Mesenchymal stem cell (in vitro differentiated cells and primary cell): ENCODE measurements around the gene PRKRIP1.
"Not testable (repeated sequence)": the region's sequence is repeated elsewhere in the genome, so short reads cannot be mapped to it uniquely, and the experiment has no call there.

ENCODE experiments used
- DNase-seq: peaks from one replicate; pipeline ENCODE4 v3.0.0-alpha.2; 2013
- H2AFZ ChIP-seq: one replicate; pipeline ENCODE4 v1.6.1; 2013; ENCODE audit warnings: low read depth, mild to moderate bottlenecking, control low read depth, inconsistent platforms, low read length, moderate library complexity
- H2AK5ac ChIP-seq: 2 replicates; pipeline ENCODE4 v1.6.1; 2013; ENCODE audit warnings: low read length, moderate library complexity, mild to moderate bottlenecking, inconsistent platforms; ENCODE audit not compliant: severe bottlenecking
- H2BK120ac ChIP-seq: one replicate; pipeline ENCODE4 v1.6.1; 2013; ENCODE audit warnings: low read depth, mild to moderate bottlenecking, inconsistent platforms, low read length, moderate library complexity
- H2BK12ac ChIP-seq, 2 experiments: one replicate each; pipeline ENCODE4 v1.6.1; 2013; ENCODE audit warnings: inconsistent platforms in 2 of 2, low read length in 2 of 2, mild to moderate bottlenecking in 2 of 2, moderate library complexity in 2 of 2, control low read depth in 1 of 2
- H2BK15ac ChIP-seq: one replicate; pipeline ENCODE4 v1.6.1; 2013; ENCODE audit warnings: mild to moderate bottlenecking, low read depth, inconsistent platforms; ENCODE audit not compliant: poor library complexity, severe bottlenecking
- H2BK5ac ChIP-seq: 2 replicates; pipeline ENCODE4 v1.6.1; 2013; ENCODE audit warnings: low read depth, mild to moderate bottlenecking, low read length, control low read depth, inconsistent platforms; ENCODE audit not compliant: poor library complexity, severe bottlenecking
- H3K14ac ChIP-seq, 2 experiments: one replicate each; pipeline ENCODE4 v1.6.1; 2013; ENCODE audit warnings: inconsistent platforms in 2 of 2, low read length in 2 of 2, control low read depth in 1 of 2, mild to moderate bottlenecking in 1 of 2, moderate library complexity in 1 of 2
- H3K18ac ChIP-seq, 2 experiments: one replicate each; pipeline ENCODE4 v1.6.1; 2013; ENCODE audit warnings: inconsistent platforms in 2 of 2, low read length in 2 of 2, control low read depth in 1 of 2, low read depth in 1 of 2, mild to moderate bottlenecking in 1 of 2
- H3K23ac ChIP-seq, 2 experiments: one replicate each; pipeline ENCODE4 v1.6.1; 2013; ENCODE audit warnings: inconsistent platforms in 2 of 2, low read length in 2 of 2, mild to moderate bottlenecking in 2 of 2, moderate library complexity in 2 of 2, control low read depth in 1 of 2
- H3K27ac ChIP-seq: 2 replicates; pipeline ENCODE4 v1.5.1; 2013; ENCODE audit warnings: mild to moderate bottlenecking, moderate library complexity, low read length, control low read depth, inconsistent platforms; ENCODE audit not compliant: poor library complexity, severe bottlenecking
- H3K27me3 ChIP-seq, 2 experiments: 2 replicates each; pipeline versions ENCODE4 v1.6.1 to v1.7.0; 2013; ENCODE audit warnings: low read length in 2 of 2, mild to moderate bottlenecking in 2 of 2, moderate library complexity in 2 of 2, control low read depth in 1 of 2, inconsistent platforms in 1 of 2; ENCODE audit not compliant: control insufficient read depth in 1 of 2, insufficient read depth in 1 of 2
- H3K36me3 ChIP-seq, 2 experiments: 2 replicates each; pipeline versions ENCODE4 v1.6.1 to v1.7.0; 2013; ENCODE audit warnings: low read length in 2 of 2, control low read depth in 1 of 2, inconsistent platforms in 1 of 2, low read depth in 1 of 2, mild to moderate bottlenecking in 1 of 2; ENCODE audit not compliant: insufficient read depth in 2 of 2, control insufficient read depth in 1 of 2
- H3K4ac ChIP-seq, 2 experiments: one replicate each; pipeline ENCODE4 v1.6.1; 2013; ENCODE audit warnings: inconsistent platforms in 2 of 2, low read length in 2 of 2, mild to moderate bottlenecking in 2 of 2, moderate library complexity in 2 of 2, control low read depth in 1 of 2, low read depth in 1 of 2
- H3K4me1 ChIP-seq: 2 replicates; pipeline ENCODE4 v1.6.1; 2013; ENCODE audit warnings: low read depth, low read length, control low read depth; ENCODE audit not compliant: control insufficient read depth, insufficient read depth
- H3K4me2 ChIP-seq: 2 replicates; pipeline ENCODE4 v1.6.1; 2013; ENCODE audit warnings: low read length, mild to moderate bottlenecking, inconsistent platforms; ENCODE audit not compliant: poor library complexity, severe bottlenecking
- H3K4me3 ChIP-seq, 2 experiments: 2 replicates each; pipeline versions ENCODE4 v1.5.1 to v1.7.0; 2013; ENCODE audit warnings: low read length in 2 of 2, mild to moderate bottlenecking in 2 of 2, control low read depth in 1 of 2, low read depth in 1 of 2; ENCODE audit not compliant: insufficient read depth in 1 of 2
- H3K79me1 ChIP-seq: replicated peaks from 2 replicates; pipeline ENCODE4 v1.6.1; 2013; ENCODE audit warnings: mild to moderate bottlenecking, control low read depth, low read length, inconsistent platforms; ENCODE audit not compliant: poor library complexity, severe bottlenecking
- H3K9ac ChIP-seq: 2 replicates; pipeline ENCODE4 v1.7.0; 2013; ENCODE audit warnings: mild to moderate bottlenecking, low read length, moderate library complexity
- H3K9me3 ChIP-seq: 2 replicates; pipeline ENCODE4 v1.7.0; 2013; ENCODE audit warnings: mild to moderate bottlenecking, low read length; ENCODE audit not compliant: control insufficient read depth
- H4K8ac ChIP-seq: one replicate; pipeline ENCODE4 v1.6.1; 2013; ENCODE audit warnings: inconsistent platforms, mild to moderate bottlenecking, low read length, moderate library complexity
- H4K91ac ChIP-seq: one replicate; pipeline ENCODE4 v1.6.1; 2013; ENCODE audit warnings: mild to moderate bottlenecking, low read length, inconsistent platforms
- WGBS: methylation state at CpG from one replicate; pipeline ENCODE4 v1.1.7; 2013; ENCODE audit warnings: mixed read lengths; 5-methylcytosine and 5-hydroxymethylcytosine counted together

The PRKRIP1 gene

DNA sequence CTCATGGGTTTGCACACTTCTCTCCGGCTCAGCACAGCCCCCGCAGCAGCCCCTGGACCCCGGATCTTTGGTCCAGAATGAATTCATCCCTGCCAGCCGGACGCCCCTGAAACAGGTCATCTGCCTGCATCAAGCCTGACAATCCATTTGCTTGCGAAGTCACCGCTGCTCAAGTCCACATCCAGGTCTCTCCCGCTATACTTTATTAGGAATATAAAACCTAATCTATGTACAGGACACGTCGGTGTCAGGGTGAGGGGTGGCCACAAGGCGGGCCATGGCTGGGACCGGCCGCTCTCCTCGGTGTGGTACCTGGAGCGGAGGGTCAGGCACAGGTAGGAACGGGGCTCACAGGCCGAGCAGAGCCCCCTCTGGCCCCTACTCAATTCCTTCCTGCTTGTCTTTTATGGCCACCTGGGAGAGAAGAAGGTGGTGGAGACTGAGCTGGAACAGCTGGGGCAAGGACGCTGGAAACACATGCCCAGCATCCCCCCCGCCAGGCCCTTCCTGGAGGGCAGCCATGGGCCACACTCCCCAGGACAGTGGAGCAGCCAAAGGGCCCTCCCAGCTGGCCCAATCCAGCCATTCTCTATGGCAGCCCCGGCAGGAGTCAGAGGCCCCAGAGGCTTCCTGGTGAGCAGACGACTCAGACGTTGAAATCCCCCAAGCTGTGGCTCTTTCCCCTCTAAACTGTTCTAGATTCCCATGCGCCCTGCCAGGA lies 77.3 kb downstream of the PRKRIP1 start:
- Histone ChIP-seq H3K4ac (no peak overlapping the region), H3K9me3 (no peaks in the 10 kb centered on the region), H4K91ac (no peak overlapping the region), H3K4me1 (peaks cover 17% of the 10 kb centered on the region), H3K14ac (no peak overlapping the region), H3K79me1 (peaks cover 14% of the 10 kb centered on the region), H2BK12ac (no peak overlapping the region), H3K4me2 (no peak overlapping the region), H3K18ac (no peak overlapping the region), H2BK120ac (no peak overlapping the region), H2BK5ac (no peak overlapping the region), H3K23ac (no peak overlapping the region), H2AFZ (no peak overlapping the region), H3K4me3 (no peak overlapping the region), H3K36me3 (peaks cover 24 to 51% of the 10 kb centered on the region in 2 experiments), H2BK15ac (no peak overlapping the region), H3K27me3 (no peaks in the 10 kb centered on the region), H4K8ac (no peak overlapping the region), H2AK5ac (no peak overlapping the region), H3K9ac (no peak overlapping the region), H3K27ac (no peak overlapping the region)
- 94% methylated on average over 18 of the region's 23 CpGs for WGBS
- DNase-seq = no peak

GRCh38 chr7:102474116-102474515 lies 78.0 kb downstream of the PRKRIP1 start:
- not testable (repeated sequence) for H4K8ac ChIP-seq, H3K27ac ChIP-seq, H3K4me2 ChIP-seq, H2AK5ac ChIP-seq, H3K23ac ChIP-seq, H3K14ac ChIP-seq, DNase-seq, H2BK15ac ChIP-seq, H3K9me3 ChIP-seq, H3K18ac ChIP-seq, H2BK5ac ChIP-seq, H2BK12ac ChIP-seq, H2AFZ ChIP-seq, H3K4me3 ChIP-seq, H3K27me3 ChIP-seq, H2BK120ac ChIP-seq, H3K4ac ChIP-seq, H4K91ac ChIP-seq, H3K9ac ChIP-seq
- Histone ChIP-seq H3K4me1 (peaks cover 11% of the 10 kb centered on the region), H3K79me1 (peaks cover 14% of the 10 kb centered on the region), H3K36me3 (peaks cover 23 to 44% of the 10 kb centered on the region in 2 experiments)
- WGBS = no CpG with 5 or more reads among the region's 14 CpGs

GRCh38 chr7:102474736-102475435 lies 78.7 kb downstream of the PRKRIP1 start:
- not testable (repeated sequence) for H2BK15ac ChIP-seq, H4K8ac ChIP-seq, H3K9me3 ChIP-seq, H3K4me2 ChIP-seq, H3K4me3 ChIP-seq, H3K79me1 ChIP-seq, H3K27ac ChIP-seq, H3K4ac ChIP-seq, H4K91ac ChIP-seq, H3K23ac ChIP-seq, H2BK5ac ChIP-seq, H2AK5ac ChIP-seq, H2BK120ac ChIP-seq, H3K27me3 ChIP-seq, H2AFZ ChIP-seq, H2BK12ac ChIP-seq, H3K14ac ChIP-seq, H3K9ac ChIP-seq, DNase-seq, H3K18ac ChIP-seq
- Histone ChIP-seq H3K36me3 (peaks cover 17 to 36% of the 10 kb centered on the region in 2 experiments), H3K4me1 (peaks cover 11% of the 10 kb centered on the region)
- WGBS = no CpG with 5 or more reads among the region's 19 CpGs
